HCT116 (cell line): Measurements from ENCODE around the gene CLPTM1L. TPM values are rescaled to one million over a fixed set of nuclear protein-coding genes. Genes with fewer than 3 reads are reported as not detected.

Source experiments
- ATAC-seq: fragments of 200-7000 bp; cut with Tn5 transposase; 2 replicates; pipeline ENCODE4 v1.9.1; 2020; ENCODE audit warnings: mild to moderate bottlenecking, moderate library complexity
- BruUV-seq: library from RNA; stranded (reverse); fragments of 400-500 nt; replicated peaks from 2 replicates; lab custom pipeline; 2021; lab: Mats Ljungman, UMichigan
- CTCF ChIA-PET: fragments of 300-600 bp; sonication (Branson Sonifier 250); formaldehyde crosslinking; loops from one replicate; lab custom pipeline; 2021; ENCODE audit warnings: antibody characterized with exemption; lab: Charles Lee
- POLR2A ChIA-PET: fragments of 300-600, 350-600 bp; sonication (Branson Sonifier 250); formaldehyde crosslinking; loops from one replicate; lab custom pipeline; 2021; ENCODE audit warnings: antibody characterized with exemption; lab: Charles Lee
- RAD21 ChIA-PET, 2 experiments: fragments of 300-600 bp; sonication (Branson Sonifier 250); formaldehyde crosslinking; loops; one replicate each; lab custom pipeline; 2023; ENCODE audit warnings: low total read pairs in 2 of 2; ENCODE audit not compliant: uncharacterized antibody in 2 of 2, unreplicated experiment in 2 of 2, low non-redundant PET in 1 of 2; lab: Charles Lee
- DNase-seq: peaks from one replicate; pipeline ENCODE4 v3.0.0-alpha.2; 2010; ENCODE audit warnings: low read depth, low spot score
- H2AFZ ChIP-seq: fragments of 200-600 bp; shearing (Covaris generic), sonication (generic); 2 replicates; pipeline ENCODE4 v1.6.1; 2017; ENCODE audit warnings: low read depth, mixed run types, mixed read lengths, antibody characterized with exemption, low read length; ENCODE audit not compliant: poor library complexity, severe bottlenecking
- H3K27ac ChIP-seq: 2 replicates; pipeline ENCODE4 v1.5.1; 2012; ENCODE audit warnings: low read depth, low read length
- H3K27me3 ChIP-seq: fragments of 200-600 bp; sonication (generic); 2 replicates; pipeline ENCODE4 v1.6.1; 2016; ENCODE audit warnings: mixed run types, low read length, mixed read lengths; ENCODE audit not compliant: insufficient read depth
- H3K36me3 ChIP-seq, 2 experiments: fragments of 200-500 bp in 1 of 2; fragments of 200-600 bp in 1 of 2; sonication (Bioruptor generic) in 1 of 2; sonication (generic) in 1 of 2; 2 replicates each; pipeline versions ENCODE4 v1.5.1 to v1.6.1; 2014 to 2016; ENCODE audit warnings: low read length in 2 of 2, inconsistent platforms in 1 of 2, mixed read lengths in 1 of 2, mixed run types in 1 of 2; ENCODE audit not compliant: insufficient read depth in 2 of 2, control insufficient read depth in 1 of 2
- H3K4me1 ChIP-seq, 2 experiments: fragments of 200-600 bp in 1 of 2; sonication (generic) in 1 of 2; 2 replicates each; pipeline versions ENCODE4 v1.5.1 to v1.6.1; 2012 to 2017; ENCODE audit warnings: low read length in 2 of 2, inconsistent platforms in 1 of 2, mild to moderate bottlenecking in 1 of 2, mixed read lengths in 1 of 2, mixed run types in 1 of 2, moderate library complexity in 1 of 2; ENCODE audit not compliant: insufficient read depth in 2 of 2, control insufficient read depth in 1 of 2
- H3K4me2 ChIP-seq: fragments of 200-600 bp; sonication (generic); 2 replicates; pipeline ENCODE4 v1.6.1; 2017; ENCODE audit warnings: mixed run types, low read length, mixed read lengths
- H3K4me3 ChIP-seq, 2 experiments: fragments of 200-600 bp in 1 of 2; sonication (generic) in 1 of 2; replicated peaks in 1 of 2; 2 replicates each; pipeline ENCODE4 v1.5.1; 2011 to 2016; ENCODE audit warnings: low read length in 2 of 2, control low read depth in 1 of 2, low read depth in 1 of 2, mild to moderate bottlenecking in 1 of 2, mixed read lengths in 1 of 2, mixed run types in 1 of 2
- H3K79me2 ChIP-seq: fragments of 200-600 bp; sonication (generic); 2 replicates; pipeline ENCODE4 v1.6.1; 2017; ENCODE audit warnings: mild to moderate bottlenecking, mixed run types, low read length, moderate library complexity, mixed read lengths; ENCODE audit not compliant: insufficient read depth
- H3K9ac ChIP-seq: fragments of 200-600 bp; sonication (generic); 2 replicates; pipeline ENCODE4 v1.6.1; 2016; ENCODE audit warnings: low read length, mixed read lengths
- H3K9me2 ChIP-seq: fragments of 200-600 bp; sonication (generic), shearing (Covaris generic); 2 replicates; pipeline ENCODE4 v1.6.1; 2017; ENCODE audit warnings: mixed run types, mild to moderate bottlenecking, moderate library complexity; ENCODE audit not compliant: insufficient read depth
- H3K9me3 ChIP-seq, 2 experiments: fragments of 200-500 bp in 1 of 2; fragments of 200-600 bp in 1 of 2; sonication (Bioruptor generic) in 1 of 2; sonication (generic) in 1 of 2; 2 replicates each; pipeline ENCODE4 v1.6.1; 2014 to 2017; ENCODE audit warnings: low read length in 2 of 2, mixed read lengths in 2 of 2, inconsistent platforms in 1 of 2, low read depth in 1 of 2, mild to moderate bottlenecking in 1 of 2, mixed run types in 1 of 2, moderate library complexity in 1 of 2; ENCODE audit not compliant: control insufficient read depth in 1 of 2, insufficient read depth in 1 of 2
- H4K20me1 ChIP-seq: fragments of 200-600 bp; sonication (generic), shearing (Covaris generic); 2 replicates; pipeline ENCODE4 v1.6.1; 2017; ENCODE audit warnings: mixed run types, mild to moderate bottlenecking, moderate library complexity; ENCODE audit not compliant: insufficient read depth
- CTCF ChIP-seq, 3 experiments: fragments of 200-600 bp in 1 of 3; sonication (generic) in 1 of 3; IDR thresholded peaks in 2 of 3; conservative IDR thresholded peaks in 1 of 3; 2 replicates each; pipeline ENCODE4 v1.5.1; 2012 to 2017; ENCODE audit warnings: low read depth in 2 of 3, low read length in 2 of 3, antibody characterized with exemption in 1 of 3, borderline replicate concordance in 1 of 3, control low read depth in 1 of 3, mild to moderate bottlenecking in 1 of 3, mixed read lengths in 1 of 3, mixed run types in 1 of 3, moderate library complexity in 1 of 3; ENCODE audit not compliant: insufficient read depth in 1 of 3
- EGR1 ChIP-seq: IDR thresholded peaks from 2 replicates; pipeline ENCODE4 v1.6.1; 2012; ENCODE audit warnings: low read depth
- ELF1 ChIP-seq: IDR thresholded peaks from 2 replicates; pipeline ENCODE4 v1.6.1; 2012; ENCODE audit warnings: low read depth, borderline replicate concordance
- EZH2phosphoT487 ChIP-seq: fragments of 200-600 bp; IDR thresholded peaks from 2 replicates; pipeline ENCODE4 v1.6.1; 2018; ENCODE audit warnings: antibody characterized with exemption, borderline replicate concordance
- intact Hi-C: fragments of 100-400 bp; cut with micrococcal nuclease; formaldehyde crosslinking; loops from 2 replicates; pipeline ENCODE4 v1.10.0; 2022
- total RNA-seq: library from RNA; stranded (reverse); gene quantifications from one replicate; pipeline ENCODE4 v1.2.1, GENCODE V29; 2021; ENCODE audit not compliant: unreplicated experiment

CLPTM1L gene
- total RNA-seq, 1 experiment from 2014 or later = 98.4 TPM

GRCh38 chr5:1302258-1302657 lies 42.6 kb downstream of the CLPTM1L start:
- CTCF ChIA-PET = no interaction called here
- TF ChIP-seq EZH2phosphoT487 (no peak), EGR1 (no peak), ELF1 (no peak)

GRCh38 chr5:1300581-1301083 lies 44.3 kb downstream of the CLPTM1L start:
- H3K9ac ChIP-seq = no peak overlapping the region
- H4K20me1 ChIP-seq = no peaks in the 10 kb centered on the region
- H3K27ac ChIP-seq = no peak overlapping the region
- no peaks in the 10 kb centered on the region for H3K4me1 ChIP-seq
- no peaks in the 10 kb centered on the region for H3K79me2 ChIP-seq
- TF ChIP-seq CTCF (IDR thresholded peaks at IDR 0.05 in 2 of 3, conservative IDR thresholded peaks at IDR 0.05 in 1 of 3; ENCODE audit: borderline replicate concordance in 1 of 3, insufficient read depth in 1 of 3, low read depth in 2 of 3, low read length in 2 of 3) = no peak
- RAD21 ChIA-PET = no interaction called here
- no peak overlapping the region for H2AFZ ChIP-seq
- H3K27me3 ChIP-seq = no peaks in the 10 kb centered on the region; the same call in 1 of the 2 replicates
- CTCF ChIA-PET = no interaction called here
- POLR2A ChIA-PET = no interaction called here
- no TSS peak for BruUV-seq
- H3K9me3 ChIP-seq = no peaks in the 10 kb centered on the region
- no peak overlapping the region for H3K4me2 ChIP-seq
- no peaks in the 10 kb centered on the region for H3K36me3 ChIP-seq
- ATAC-seq = no peak
- intact Hi-C loops = no loop called here
- DNase-seq = no peak
- H3K9me2 ChIP-seq = no peaks in the 10 kb centered on the region
- no peak overlapping the region for H3K4me3 ChIP-seq

More at GRCh38 chr5:1302258-1302657, 42.6 kb downstream of the CLPTM1L start:
- no peaks in the 10 kb centered on the region for H3K79me2 ChIP-seq
- H3K4me1 ChIP-seq = no peaks in the 10 kb centered on the region
- no peaks in the 10 kb centered on the region for H3K9me3 ChIP-seq
- H4K20me1 ChIP-seq = no peaks in the 10 kb centered on the region
- RAD21 ChIA-PET = no interaction called here
- no peak overlapping the region for H3K27ac ChIP-seq
- H2AFZ ChIP-seq = no peak overlapping the region
- ATAC-seq = no peak
- intact Hi-C loops = no loop called here
- no peak overlapping the region for H3K4me2 ChIP-seq
- no peaks in the 10 kb centered on the region for H3K9me2 ChIP-seq
- no peak for DNase-seq
- H3K4me3 ChIP-seq = no peak overlapping the region
- H3K36me3 ChIP-seq = no peaks in the 10 kb centered on the region
- H3K27me3 ChIP-seq = no peaks in the 10 kb centered on the region; the same call in 1 of the 2 replicates
- POLR2A ChIA-PET = no interaction called here
- H3K9ac ChIP-seq = no peak overlapping the region
- BruUV-seq = no TSS peak
